DND-41 (cell line): ENCODE results near the gene KDM6B.
A peak's percentile ranks its signal among the peaks of the same experiment; 100 is the strongest.

ENCODE experiments used
- ATAC-seq: fragments of 200-7000 bp; cut with Tn5 transposase; 3 replicates; pipeline ENCODE4 v1.9.1; 2021; ENCODE audit warnings: low read depth; ENCODE audit not compliant: insufficient read depth
- DNase-seq: peaks from one replicate; pipeline ENCODE4 v3.0.0-alpha.2; 2020
- H2AFZ ChIP-seq: 2 replicates; pipeline ENCODE4 v1.6.0; 2012; ENCODE audit warnings: low read depth, low read length
- H3K27ac ChIP-seq: 2 replicates; pipeline ENCODE4 v1.5.1; 2012; ENCODE audit warnings: low read length, inconsistent platforms
- H3K27me3 ChIP-seq: fragments of 200-600 bp; sonication (generic); 2 replicates; pipeline ENCODE4 v1.6.0; 2012; ENCODE audit warnings: low read length, mild to moderate bottlenecking, inconsistent platforms; ENCODE audit not compliant: insufficient read depth, poor library complexity
- H3K36me3 ChIP-seq: 2 replicates; pipeline ENCODE4 v1.5.1; 2012; ENCODE audit warnings: low read length, inconsistent platforms; ENCODE audit not compliant: insufficient read depth
- H3K4me1 ChIP-seq: 2 replicates; pipeline ENCODE4 v1.5.1; 2012; ENCODE audit warnings: mild to moderate bottlenecking, low read length; ENCODE audit not compliant: insufficient read depth
- H3K4me2 ChIP-seq: 2 replicates; pipeline ENCODE4 v1.6.0; 2012; ENCODE audit warnings: mild to moderate bottlenecking, moderate library complexity, low read length, inconsistent platforms; ENCODE audit not compliant: insufficient read depth
- H3K4me3 ChIP-seq, 2 experiments: fragments of 200-600 bp in 1 of 2; shearing (Covaris generic) in 1 of 2; 2 replicates each; pipeline ENCODE4 v1.5.1; 2012 to 2016; ENCODE audit warnings: inconsistent platforms in 2 of 2, low read length in 2 of 2, mild to moderate bottlenecking in 2 of 2, low read depth in 1 of 2, moderate library complexity in 1 of 2
- H3K79me2 ChIP-seq: 2 replicates; pipeline ENCODE4 v1.6.0; 2012; ENCODE audit warnings: low read length, inconsistent platforms; ENCODE audit not compliant: insufficient read depth
- H3K9ac ChIP-seq: 2 replicates; pipeline ENCODE4 v1.6.0; 2012; ENCODE audit warnings: low read depth, mild to moderate bottlenecking, inconsistent platforms, low read length, moderate library complexity
- H3K9me3 ChIP-seq: 2 replicates; pipeline ENCODE4 v1.5.1; 2012; ENCODE audit warnings: low read length, moderate library complexity, mild to moderate bottlenecking, inconsistent platforms; ENCODE audit not compliant: insufficient read depth, severe bottlenecking
- H4K20me1 ChIP-seq: 2 replicates; pipeline ENCODE4 v1.6.0; 2012; ENCODE audit warnings: low read length; ENCODE audit not compliant: insufficient read depth
- CTCF ChIP-seq: IDR thresholded peaks from 2 replicates; pipeline ENCODE4 v1.5.1; 2012; ENCODE audit warnings: borderline replicate concordance, low read length, moderate library complexity, mild to moderate bottlenecking; ENCODE audit not compliant: poor library complexity, severe bottlenecking; ENCODE audit errors: extremely low read depth
- EZH2 ChIP-seq: IDR thresholded peaks from 3 replicates; pipeline ENCODE4 v1.6.1; 2012; ENCODE audit warnings: borderline replicate concordance, low read depth, mild to moderate bottlenecking, moderate library complexity, low read length, inconsistent platforms; ENCODE audit not compliant: severe bottlenecking

The KDM6B gene

GRCh38 chr17:7852262-7852670, 18.2 kb downstream of the KDM6B start:
- ATAC-seq (no peak), DNase-seq (no peak)
- Histone ChIP-seq H3K79me2 (peaks cover 18% of the 10 kb centered on the region), H4K20me1 (peaks cover 9% of the 10 kb centered on the region; the same call in 1 of the 2 replicates), H3K36me3 (peaks cover 38% of the 10 kb centered on the region; the same call in 1 of the 2 replicates), H3K9ac (peak overlapping the region; percentile 2; the same call in 1 of the 2 replicates), H3K4me3 (no peak overlapping the region), H3K4me2 (peak overlapping the region; percentile 62; the same call in 1 of the 2 replicates), H3K27me3 (no peaks in the 10 kb centered on the region), H3K9me3 (no peaks in the 10 kb centered on the region), H2AFZ (no peak overlapping the region), H3K27ac (no peak overlapping the region), H3K4me1 (peaks cover 34% of the 10 kb centered on the region)
- no peak for TF ChIP-seq EZH2
- TF ChIP-seq CTCF = no peak

GRCh38 chr17:7852919-7853690, 19.1 kb downstream of the KDM6B start:
- peaks cover 36% of the 10 kb centered on the region for H3K4me1 ChIP-seq
- no peak overlapping the region for H2AFZ ChIP-seq
- H3K4me3 ChIP-seq = no peak overlapping the region
- peaks cover 20% of the 10 kb centered on the region for H3K79me2 ChIP-seq
- no peak for ATAC-seq
- H3K9ac ChIP-seq = no peak overlapping the region
- TF ChIP-seq EZH2 (no peak), CTCF (no peak)
- peaks cover 36% of the 10 kb centered on the region; the same call in 1 of the 2 replicates for H3K36me3 ChIP-seq
- DNase-seq = no peak
- no peaks in the 10 kb centered on the region for H3K27me3 ChIP-seq
- no peak overlapping the region for H3K27ac ChIP-seq
- H3K9me3 ChIP-seq = no peaks in the 10 kb centered on the region
- peaks cover 9% of the 10 kb centered on the region; the same call in 1 of the 2 replicates for H4K20me1 ChIP-seq
- no peak overlapping the region for H3K4me2 ChIP-seq

GRCh38 chr17:7853691-7854038, 19.6 kb downstream of the KDM6B start:
- peaks cover 26% of the 10 kb centered on the region for H3K79me2 ChIP-seq
- H3K4me2 ChIP-seq = no peak overlapping the region
- H3K9me3 ChIP-seq = no peaks in the 10 kb centered on the region
- no peak overlapping the region for H3K4me3 ChIP-seq
- H3K27me3 ChIP-seq = no peaks in the 10 kb centered on the region
- peaks cover 42% of the 10 kb centered on the region for H3K4me1 ChIP-seq
- H4K20me1 ChIP-seq = peaks cover 9% of the 10 kb centered on the region; the same call in 1 of the 2 replicates
- no peak overlapping the region for H3K9ac ChIP-seq
- H3K36me3 ChIP-seq = peaks cover 36% of the 10 kb centered on the region; the same call in 1 of the 2 replicates
- DNase-seq = no peak
- no peak for ATAC-seq
- no peak overlapping the region for H3K27ac ChIP-seq
- TF ChIP-seq EZH2 (no peak), CTCF (no peak)
- H2AFZ ChIP-seq = no peak overlapping the region
